ENCODE data around the gene PRICKLE2. TPM values are rescaled to one million over a fixed set of nuclear protein-coding genes. Genes with fewer than 3 reads are reported as not detected.

Gene PRICKLE2
- total and polyA plus RNA-seq, 2 experiments from 2014 or later, result 1.1 to 12.5 TPM

DNA sequence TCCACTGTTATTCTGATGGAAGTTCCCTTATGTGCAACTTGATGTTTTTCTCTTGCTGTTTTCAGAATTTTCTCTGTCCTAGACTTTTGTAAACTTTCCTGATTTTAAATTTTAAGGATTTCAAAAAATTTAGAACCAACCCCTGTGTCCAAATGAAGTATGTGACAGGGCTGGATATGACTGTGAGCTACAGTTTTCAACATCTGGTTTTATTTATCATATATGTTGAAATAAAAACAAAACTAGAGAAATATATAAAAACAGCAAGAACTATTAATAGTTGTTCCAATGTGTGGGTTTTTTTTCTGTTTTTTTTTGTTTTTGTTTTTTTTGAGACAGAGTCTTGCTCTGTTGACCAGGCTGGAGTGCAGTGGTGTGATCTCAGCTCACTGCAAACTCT lies 154.6 kb downstream of the PRICKLE2 start:
- no peaks in the 10 kb centered on the region for H3K27me3 Mint-ChIP-seq (ENCODE audit: insufficient read depth, low read depth, poor library complexity)
- ATAC-seq (no peak), DNase-seq (ENCODE audit: low spot score) (no peak)
- no peak overlapping the region for H3K27ac ChIP-seq (ENCODE audit: low read depth)
- no peaks in the 10 kb centered on the region for H3K4me1 ChIP-seq (ENCODE audit: insufficient read depth)
- TF ChIP-seq, protein P1, sequence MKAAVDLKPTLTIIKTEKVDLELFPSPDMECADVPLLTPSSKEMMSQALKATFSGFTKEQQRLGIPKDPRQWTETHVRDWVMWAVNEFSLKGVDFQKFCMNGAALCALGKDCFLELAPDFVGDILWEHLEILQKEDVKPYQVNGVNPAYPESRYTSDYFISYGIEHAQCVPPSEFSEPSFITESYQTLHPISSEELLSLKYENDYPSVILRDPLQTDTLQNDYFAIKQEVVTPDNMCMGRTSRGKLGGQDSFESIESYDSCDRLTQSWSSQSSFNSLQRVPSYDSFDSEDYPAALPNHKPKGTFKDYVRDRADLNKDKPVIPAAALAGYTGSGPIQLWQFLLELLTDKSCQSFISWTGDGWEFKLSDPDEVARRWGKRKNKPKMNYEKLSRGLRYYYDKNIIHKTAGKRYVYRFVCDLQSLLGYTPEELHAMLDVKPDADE (IDR thresholded peaks at IDR 0.05), result no peak
- no peak overlapping the region for H3K4me3 ChIP-seq
- no peak overlapping the region for H3K4me2 ChIP-seq
- H3F3A ChIP-seq (replicated peaks; ENCODE audit: low read depth), result no peaks in the 10 kb centered on the region
- H3K79me2 ChIP-seq (replicated peaks; ENCODE audit: insufficient read depth), result no peaks in the 10 kb centered on the region
- no peak overlapping the region for H2AFZ ChIP-seq
- H3K36me3 ChIP-seq (ENCODE audit: insufficient read depth), result no peaks in the 10 kb centered on the region
- no peaks in the 10 kb centered on the region for H3K36me3 Mint-ChIP-seq (ENCODE audit: low read depth)
- no peaks in the 10 kb centered on the region for H3K9me3 Mint-ChIP-seq
- H3K27me3 ChIP-seq (ENCODE audit: insufficient read depth), result no peaks in the 10 kb centered on the region
- peaks cover 7% of the 10 kb centered on the region; the same call in 1 of the 2 replicates for H3K9me2 ChIP-seq (ENCODE audit: insufficient read depth)
- no peak overlapping the region for H3K4me3 Mint-ChIP-seq
- no peaks in the 10 kb centered on the region for H4K20me1 ChIP-seq (replicated peaks; ENCODE audit: insufficient read depth)
- peaks cover 5% of the 10 kb centered on the region; the same call in 2 of the 3 replicates for H3K4me1 Mint-ChIP-seq
- no peak overlapping the region for H3K27ac Mint-ChIP-seq

DNA sequence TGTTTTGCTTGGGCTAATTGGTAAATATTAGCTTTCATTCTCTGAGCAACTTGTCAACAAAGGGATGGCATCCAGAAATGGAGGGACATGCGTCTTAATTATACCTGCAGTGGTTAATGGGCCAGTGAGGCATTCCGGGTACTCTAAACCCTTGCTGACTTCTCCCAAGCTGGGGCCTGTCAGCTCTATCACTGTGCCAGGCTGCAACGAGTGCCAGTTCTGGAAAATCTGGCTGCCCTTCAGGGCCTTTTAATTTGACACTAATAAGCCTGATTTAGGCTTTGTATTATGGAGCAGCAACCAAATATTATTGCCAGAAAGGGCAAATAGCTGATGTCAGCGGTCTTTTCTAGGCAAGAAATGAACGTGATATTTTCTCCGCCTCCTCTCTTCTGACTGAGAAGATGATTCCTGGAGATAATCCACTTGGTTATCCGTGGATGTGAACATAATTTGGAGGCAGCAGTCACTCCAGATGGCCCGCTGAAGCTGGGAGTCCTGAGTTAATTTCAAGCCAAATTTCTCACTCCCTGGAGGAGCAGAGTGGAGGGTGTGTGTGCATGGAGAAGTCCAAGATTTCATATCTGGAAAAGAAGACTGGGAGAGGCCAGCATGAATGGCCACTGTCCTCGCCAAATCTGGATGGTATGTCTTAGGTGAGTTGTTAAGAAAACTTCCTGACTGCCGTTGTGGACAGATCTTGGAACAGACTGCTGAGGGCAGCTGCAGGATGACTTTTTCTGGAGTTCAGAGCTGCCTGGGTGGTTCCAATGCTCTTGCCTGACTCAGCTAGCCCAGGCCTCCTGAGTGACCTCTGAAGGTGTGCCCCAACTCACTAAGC lies 157.5 kb downstream of the PRICKLE2 start:
- TF ChIP-seq EZH2phosphoT487 (IDR thresholded peaks at IDR 0.05; ENCODE audit: unreplicated experiment) (no peak), ZNF331 (CRISPR knock-in tag; IDR thresholded peaks at IDR 0.05; ENCODE audit: low read depth) (no peak), STAT1 (IDR thresholded peaks at IDR 0.05; ENCODE audit: unreplicated experiment) (no peak)
- no peaks in the 10 kb centered on the region for H3K9me3 Mint-ChIP-seq

DNA sequence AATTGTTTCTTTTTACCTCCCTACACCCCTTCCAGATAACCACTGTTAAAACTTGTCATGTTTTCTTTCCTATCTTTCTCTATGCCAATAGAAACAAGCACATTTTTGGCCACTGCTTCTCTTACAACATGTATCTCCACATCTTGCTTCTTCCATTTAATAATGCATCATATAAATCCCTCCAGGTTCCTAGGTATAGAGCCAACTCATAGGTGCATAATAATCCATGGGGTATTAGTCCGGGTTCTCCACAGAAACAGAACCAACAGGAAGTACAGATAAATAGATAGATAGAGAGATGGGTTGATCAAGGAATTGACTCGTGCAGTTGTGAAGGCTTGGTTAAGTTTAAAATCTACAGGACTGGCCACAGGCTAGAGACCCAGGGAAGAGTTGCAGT lies 160.5 kb downstream of the PRICKLE2 start:
- Mint-ChIP-seq H3K36me3 (ENCODE audit: low read depth) (no peaks in the 10 kb centered on the region), H3K4me1 (peaks cover 22% of the 10 kb centered on the region), H3K27ac (no peak overlapping the region), H3K27me3 (ENCODE audit: insufficient read depth, low read depth, poor library complexity) (no peaks in the 10 kb centered on the region), H3K9me3 (no peaks in the 10 kb centered on the region), H3K4me3 (no peak overlapping the region)
- H3K36me3 ChIP-seq (ENCODE audit: insufficient read depth), result no peaks in the 10 kb centered on the region
- DNase-seq (ENCODE audit: low spot score) (no peak), ATAC-seq (no peak)
- no peaks in the 10 kb centered on the region for H3F3A ChIP-seq (replicated peaks; ENCODE audit: low read depth)
- no peak overlapping the region for H3K4me2 ChIP-seq
- no peak overlapping the region for H2AFZ ChIP-seq
- H3K9me2 ChIP-seq (ENCODE audit: insufficient read depth), result no peaks in the 10 kb centered on the region
- no peaks in the 10 kb centered on the region for H4K20me1 ChIP-seq (replicated peaks; ENCODE audit: insufficient read depth)
- H3K79me2 ChIP-seq (replicated peaks; ENCODE audit: insufficient read depth), result no peaks in the 10 kb centered on the region
- no peak overlapping the region for H3K27ac ChIP-seq (ENCODE audit: low read depth)
- H3K4me3 ChIP-seq, result no peak overlapping the region
- H3K4me1 ChIP-seq (ENCODE audit: insufficient read depth), result peaks cover 19% of the 10 kb centered on the region; the same call in 1 of the 2 replicates
- H3K27me3 ChIP-seq (ENCODE audit: insufficient read depth), result no peaks in the 10 kb centered on the region
- TF ChIP-seq NANOG (IDR thresholded peaks at IDR 0.05; ENCODE audit: borderline replicate concordance) (no peak), JUNB (IDR thresholded peaks at IDR 0.05; ENCODE audit: unreplicated experiment) (no peak), EZH2phosphoT487 (IDR thresholded peaks at IDR 0.05; ENCODE audit: unreplicated experiment) (no peak), STAT1 (IDR thresholded peaks at IDR 0.05; ENCODE audit: unreplicated experiment) (no peak), EZH2 (IDR thresholded peaks at IDR 0.05; ENCODE audit: low read depth, unreplicated experiment) (no peak), ZNF114 (CRISPR knock-in tag; IDR thresholded peaks at IDR 0.05) (no peak)
- TF ChIP-seq, protein P2, sequence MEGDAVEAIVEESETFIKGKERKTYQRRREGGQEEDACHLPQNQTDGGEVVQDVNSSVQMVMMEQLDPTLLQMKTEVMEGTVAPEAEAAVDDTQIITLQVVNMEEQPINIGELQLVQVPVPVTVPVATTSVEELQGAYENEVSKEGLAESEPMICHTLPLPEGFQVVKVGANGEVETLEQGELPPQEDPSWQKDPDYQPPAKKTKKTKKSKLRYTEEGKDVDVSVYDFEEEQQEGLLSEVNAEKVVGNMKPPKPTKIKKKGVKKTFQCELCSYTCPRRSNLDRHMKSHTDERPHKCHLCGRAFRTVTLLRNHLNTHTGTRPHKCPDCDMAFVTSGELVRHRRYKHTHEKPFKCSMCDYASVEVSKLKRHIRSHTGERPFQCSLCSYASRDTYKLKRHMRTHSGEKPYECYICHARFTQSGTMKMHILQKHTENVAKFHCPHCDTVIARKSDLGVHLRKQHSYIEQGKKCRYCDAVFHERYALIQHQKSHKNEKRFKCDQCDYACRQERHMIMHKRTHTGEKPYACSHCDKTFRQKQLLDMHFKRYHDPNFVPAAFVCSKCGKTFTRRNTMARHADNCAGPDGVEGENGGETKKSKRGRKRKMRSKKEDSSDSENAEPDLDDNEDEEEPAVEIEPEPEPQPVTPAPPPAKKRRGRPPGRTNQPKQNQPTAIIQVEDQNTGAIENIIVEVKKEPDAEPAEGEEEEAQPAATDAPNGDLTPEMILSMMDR (conservative IDR thresholded peaks at IDR 0.05; ENCODE audit: low read depth in 2 of 2), result no peak

More for the DNA sequence above, 157.5 kb downstream of the PRICKLE2 start:
- no peak overlapping the region for H3K27ac ChIP-seq (ENCODE audit: low read depth)
- H4K20me1 ChIP-seq (replicated peaks; ENCODE audit: insufficient read depth), result no peaks in the 10 kb centered on the region
- DNase-seq (ENCODE audit: low spot score), result no peak
- Mint-ChIP-seq H3K27ac (no peak overlapping the region), H3K4me3 (no peak overlapping the region), H3K27me3 (ENCODE audit: insufficient read depth, low read depth, poor library complexity) (no peaks in the 10 kb centered on the region), H3K4me1 (peaks cover 17% of the 10 kb centered on the region), H3K36me3 (ENCODE audit: low read depth) (no peaks in the 10 kb centered on the region)
- H2AFZ ChIP-seq, result no peak overlapping the region
- no peaks in the 10 kb centered on the region for H3K36me3 ChIP-seq (ENCODE audit: insufficient read depth)
- peaks cover 9% of the 10 kb centered on the region; the same call in 1 of the 2 replicates for H3K4me1 ChIP-seq (ENCODE audit: insufficient read depth)
- H3F3A ChIP-seq (replicated peaks; ENCODE audit: low read depth), result no peaks in the 10 kb centered on the region
- H3K4me2 ChIP-seq, result no peak overlapping the region
- no peak for ATAC-seq
- no peaks in the 10 kb centered on the region for H3K79me2 ChIP-seq (replicated peaks; ENCODE audit: insufficient read depth)
- H3K9me2 ChIP-seq (ENCODE audit: insufficient read depth), result no peaks in the 10 kb centered on the region
- no peak overlapping the region for H3K4me3 ChIP-seq
- H3K27me3 ChIP-seq (ENCODE audit: insufficient read depth), result no peaks in the 10 kb centered on the region

Measured in GM23338 (cell line).